ENCODE data around the gene PSMG4.
A peak's percentile ranks its signal among the peaks of the same experiment; 100 is the strongest.
"Not testable (repeated sequence)": the region's sequence is repeated elsewhere in the genome, so short reads cannot be mapped to it uniquely, and the experiment has no call there.

PSMG4 gene

DNA sequence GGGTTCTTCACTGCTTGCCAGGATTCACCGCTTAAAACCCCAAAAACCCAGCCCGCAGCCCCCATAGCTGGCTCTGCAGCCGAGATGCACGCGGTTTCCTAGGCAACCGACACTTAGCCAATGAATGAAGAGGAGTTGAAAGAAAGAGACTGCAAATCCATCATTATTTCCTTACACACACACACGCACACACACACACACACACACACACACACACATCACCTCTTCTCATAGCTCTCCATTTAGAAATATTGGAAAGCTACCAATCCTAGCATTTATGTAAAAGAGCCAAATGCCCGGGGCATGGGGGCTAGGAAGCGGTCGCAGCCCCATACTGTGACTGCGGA, 27.9 kb upstream of the PSMG4 start:
- peak; percentile 69 to 72 for DNase-seq

DNA sequence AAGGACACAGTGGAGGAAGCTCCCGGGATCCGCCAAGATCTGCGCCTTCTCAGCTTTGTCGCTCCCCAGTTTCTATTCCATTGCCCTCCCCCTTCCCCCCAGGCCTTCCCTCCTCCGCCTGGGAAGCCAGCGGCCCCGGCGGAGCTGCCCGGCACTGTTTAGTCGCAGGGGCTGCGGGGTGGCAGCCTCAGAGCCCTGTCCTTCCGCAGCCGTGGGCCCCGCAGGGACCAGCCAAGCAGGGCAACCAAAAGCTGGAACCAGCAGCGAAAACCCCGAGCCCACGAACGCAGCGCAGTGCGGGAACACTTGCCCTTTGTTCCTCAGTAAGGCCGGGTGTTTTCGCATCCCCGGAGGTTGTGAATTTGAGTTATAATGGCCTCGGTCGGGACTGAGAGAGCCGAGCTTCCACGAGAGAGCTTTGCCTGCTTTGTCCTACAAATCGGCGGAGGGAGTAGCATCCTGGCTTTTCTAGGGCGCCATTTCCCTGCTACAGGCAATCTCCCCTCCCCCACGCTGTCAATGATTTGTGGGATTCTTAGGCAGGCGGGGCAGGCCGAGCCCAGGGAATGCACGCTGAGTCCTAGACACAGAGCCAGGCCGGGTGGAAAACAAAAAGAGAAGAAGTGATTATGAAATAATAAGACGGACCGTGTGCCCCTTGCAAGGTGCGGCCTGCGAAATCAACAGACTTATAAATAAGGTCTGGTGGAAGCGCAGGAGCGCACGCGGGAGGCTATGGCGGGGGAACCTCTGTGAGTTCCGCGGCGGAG, 27.3 kb upstream of the PSMG4 start:
- DNase-seq = peak; percentile 76 to 83

DNA sequence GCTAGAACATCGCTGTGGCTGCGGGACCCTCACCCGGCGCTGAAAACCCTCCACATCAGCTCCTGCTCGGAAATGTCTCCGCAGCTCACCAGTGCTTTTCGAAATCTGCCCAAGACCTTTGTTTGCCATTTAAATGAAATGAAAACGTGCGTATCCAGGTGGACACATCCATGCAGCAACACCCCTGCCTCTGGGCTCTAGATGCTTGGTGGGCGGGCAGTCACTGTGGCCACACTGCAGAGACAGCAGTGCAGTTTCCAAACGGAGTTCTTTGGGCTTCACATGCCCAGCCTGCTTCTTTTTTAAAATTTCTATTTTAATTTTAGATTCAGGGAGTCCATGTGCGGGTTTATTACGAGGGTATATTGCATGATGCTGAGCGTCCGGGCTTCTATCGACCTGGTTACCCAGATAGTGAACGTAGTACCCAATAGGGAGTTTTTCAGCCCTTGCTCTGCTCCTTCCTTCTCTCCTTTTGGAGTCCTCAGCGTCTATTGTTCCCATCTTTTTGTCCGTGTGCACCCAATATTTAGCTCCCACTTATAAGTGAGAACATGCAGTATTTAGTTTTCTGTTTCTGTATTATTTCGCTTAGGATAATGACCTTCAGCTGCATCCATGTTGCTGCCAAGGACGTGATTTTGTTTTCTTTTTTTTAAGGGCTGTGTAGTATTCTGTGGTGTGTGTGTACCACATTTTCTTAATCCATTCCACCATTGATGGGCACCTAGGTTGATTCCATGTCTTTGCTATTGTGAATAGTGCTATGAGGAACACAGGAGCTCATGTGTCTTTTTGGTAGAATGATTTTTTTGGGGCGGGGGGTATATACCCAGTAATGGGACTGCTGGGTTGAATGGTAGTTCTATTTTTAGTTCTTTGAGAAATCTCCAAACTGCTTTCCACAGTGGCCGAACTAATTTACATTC, 26.5 kb upstream of the PSMG4 start:
- peak in 1 of 2 experiments; percentile 74 for DNase-seq

DNA sequence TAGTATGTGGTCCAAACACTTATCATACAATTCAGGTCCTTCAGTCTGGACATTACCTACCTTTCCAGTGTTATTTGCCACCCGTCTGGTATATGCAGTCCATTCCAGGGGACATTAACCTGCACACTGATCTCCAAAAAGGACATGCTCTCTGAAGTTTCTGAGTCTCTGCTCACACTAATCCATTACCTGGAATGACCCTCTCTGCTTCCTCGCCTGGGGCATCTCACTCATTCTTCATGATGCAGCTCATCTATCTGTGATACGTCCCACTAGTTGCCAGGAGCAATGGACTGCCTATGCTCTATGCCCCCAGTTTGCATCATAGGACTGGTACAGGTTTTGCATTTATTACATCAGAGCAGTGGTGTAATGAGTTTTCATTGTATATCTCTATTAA, 25.4 kb upstream of the PSMG4 start:
- DNase-seq = no peak

DNA sequence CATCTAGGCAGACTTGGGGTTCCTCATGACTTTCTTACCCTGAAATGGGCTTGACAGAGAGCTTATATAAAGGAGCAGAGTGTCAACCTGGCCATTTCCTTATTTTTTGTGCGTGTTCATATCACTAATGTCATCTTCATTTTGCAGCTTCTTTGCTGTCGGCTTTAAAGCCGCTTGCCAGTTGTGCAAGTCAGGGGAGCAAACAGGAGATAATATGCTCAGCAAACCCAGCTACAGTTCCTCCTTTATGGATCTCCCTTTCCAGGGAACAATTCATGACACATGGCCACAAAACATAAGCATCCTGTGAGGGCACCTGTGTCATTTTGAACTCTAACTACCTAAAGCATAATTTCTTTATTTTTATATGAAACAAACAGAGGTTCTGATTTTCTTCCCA, 24.8 kb upstream of the PSMG4 start:
- no peak for DNase-seq

DNA sequence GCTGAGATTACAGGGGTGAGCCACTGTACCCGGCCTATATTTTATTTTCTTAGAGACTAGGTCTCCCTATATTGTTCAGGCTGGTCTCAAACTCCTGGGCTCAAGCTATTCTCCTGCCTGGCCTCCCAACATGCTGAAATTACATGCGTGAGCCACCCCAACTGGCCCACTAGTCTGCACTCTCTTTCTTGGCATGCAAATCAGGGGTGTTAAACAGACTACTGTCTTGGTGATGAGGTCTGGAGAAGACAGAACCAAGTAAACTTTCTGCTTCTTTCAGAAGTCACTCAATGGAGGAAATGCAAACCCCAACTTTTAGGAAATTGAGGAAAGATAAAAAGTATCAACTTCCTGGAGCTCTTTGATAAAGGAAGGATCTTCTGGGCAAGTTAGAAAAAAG, 23.3 kb upstream of the PSMG4 start:
- no peak for DNase-seq

DNA sequence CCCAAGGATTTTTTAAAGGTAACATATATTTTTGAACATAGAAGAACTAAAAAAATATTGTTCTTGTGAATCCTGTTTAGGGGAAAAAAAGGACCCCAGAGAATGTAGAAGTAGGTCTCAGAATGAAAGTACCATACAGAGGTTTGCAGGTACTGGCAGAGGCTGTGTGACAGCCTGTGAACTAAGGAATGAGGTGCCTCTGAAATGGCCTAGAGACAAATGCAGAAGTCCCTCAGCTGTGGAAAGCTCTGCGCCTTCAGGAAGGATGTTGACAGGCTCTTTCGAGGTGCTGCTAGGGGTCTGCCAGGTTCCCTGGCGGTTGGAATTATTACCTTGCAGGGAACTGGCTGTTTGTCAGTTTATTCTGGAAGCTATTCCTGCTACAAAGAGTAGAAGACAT, 22.7 kb upstream of the PSMG4 start:
- DNase-seq = no peak

DNA sequence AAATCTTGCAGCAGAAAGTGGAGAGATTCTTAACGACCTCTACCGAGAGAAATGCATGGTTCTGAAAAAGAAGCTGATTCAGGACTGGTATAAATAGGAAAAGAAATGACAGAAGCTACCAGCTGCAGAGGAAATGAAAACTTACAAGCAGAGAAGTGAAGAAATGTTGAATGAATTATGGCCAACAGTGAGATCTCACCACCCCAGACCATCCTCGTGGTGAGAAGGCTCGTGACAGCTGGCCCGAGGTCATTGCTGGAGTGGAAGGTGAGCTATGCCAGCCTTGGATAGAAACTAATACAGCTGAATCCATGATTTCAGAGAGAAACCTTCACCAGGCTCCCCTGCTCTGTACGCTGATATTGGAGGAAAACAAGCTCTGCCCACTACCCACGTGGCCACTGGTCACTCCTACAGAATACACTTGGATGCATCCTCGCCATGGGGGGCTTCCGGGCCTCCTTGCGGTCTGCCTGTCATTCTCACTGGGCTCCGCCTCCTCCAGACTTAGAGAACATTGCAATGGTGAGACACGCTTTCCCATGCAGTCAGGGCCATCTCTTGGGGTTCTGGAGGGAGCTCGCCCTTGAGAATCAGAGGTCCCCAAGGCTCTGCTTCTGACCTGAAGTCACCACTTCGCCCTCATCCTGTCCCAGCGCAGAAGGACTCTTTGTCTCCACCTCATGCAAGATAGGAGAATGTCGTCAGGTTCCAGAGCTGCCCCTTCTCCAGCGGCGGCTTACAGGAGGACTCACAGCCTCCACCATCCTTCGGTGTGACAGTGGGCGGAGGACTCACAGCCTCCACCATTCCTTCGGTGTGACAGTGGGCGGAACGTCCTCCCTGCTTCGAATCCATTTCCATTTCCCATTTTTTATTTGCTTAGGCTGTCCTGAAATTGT, 20.7 kb upstream of the PSMG4 start:
- DNase-seq = no peak

DNA sequence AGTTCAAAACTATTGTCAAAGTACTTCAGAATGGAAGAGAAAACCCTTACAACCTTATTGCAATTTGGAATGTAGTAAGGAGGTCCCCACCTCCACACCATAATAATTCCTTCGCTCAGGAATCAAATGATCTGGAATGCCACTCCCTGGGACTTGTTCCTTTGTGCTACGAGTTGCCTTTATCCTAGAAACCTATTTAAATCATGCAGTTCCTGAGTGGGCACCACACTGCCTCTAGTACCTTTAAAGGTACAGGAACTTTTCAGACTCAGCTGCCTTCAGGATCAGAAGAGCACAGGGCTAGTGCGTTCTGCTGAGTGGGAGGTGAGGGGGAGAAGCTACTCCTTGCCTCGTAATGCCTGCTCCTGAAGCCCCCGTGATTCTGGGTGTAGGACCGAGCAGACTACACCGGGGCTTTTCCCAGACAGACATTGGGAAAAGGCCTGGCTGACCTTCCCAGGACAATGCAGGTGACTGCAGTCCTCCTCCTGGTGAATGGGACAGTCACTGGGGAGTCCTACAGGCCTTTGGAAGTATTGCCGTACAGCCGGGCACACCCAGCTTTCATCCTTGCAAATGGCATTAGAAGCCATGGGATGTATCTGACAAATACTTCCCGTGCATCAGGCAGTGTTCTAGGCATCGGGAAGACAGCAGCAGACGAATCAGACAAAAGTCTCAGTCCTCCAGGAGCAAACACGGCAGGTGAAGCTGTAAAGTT, 19.5 kb upstream of the PSMG4 start:
- DNase-seq = no peak

DNA sequence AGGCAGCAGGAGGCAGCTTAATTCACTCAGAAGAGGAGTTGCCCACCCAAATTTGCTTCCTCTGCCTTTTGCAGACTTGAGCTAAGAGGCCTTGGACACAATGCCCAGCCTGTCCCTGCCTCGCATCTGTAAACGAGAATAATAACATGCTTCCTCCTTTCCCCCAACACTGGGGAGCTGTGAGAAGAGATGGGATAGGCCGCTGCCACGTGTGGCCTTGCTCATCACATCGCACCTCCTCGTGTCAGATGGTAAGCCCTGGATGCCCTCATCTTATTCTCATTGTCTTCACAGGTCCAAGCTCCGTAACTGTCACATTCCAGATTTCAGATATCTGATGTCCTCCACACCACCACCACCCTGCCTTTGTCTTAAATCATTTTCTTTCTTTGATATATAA, 18.2 kb upstream of the PSMG4 start:
- no peak for DNase-seq

DNA sequence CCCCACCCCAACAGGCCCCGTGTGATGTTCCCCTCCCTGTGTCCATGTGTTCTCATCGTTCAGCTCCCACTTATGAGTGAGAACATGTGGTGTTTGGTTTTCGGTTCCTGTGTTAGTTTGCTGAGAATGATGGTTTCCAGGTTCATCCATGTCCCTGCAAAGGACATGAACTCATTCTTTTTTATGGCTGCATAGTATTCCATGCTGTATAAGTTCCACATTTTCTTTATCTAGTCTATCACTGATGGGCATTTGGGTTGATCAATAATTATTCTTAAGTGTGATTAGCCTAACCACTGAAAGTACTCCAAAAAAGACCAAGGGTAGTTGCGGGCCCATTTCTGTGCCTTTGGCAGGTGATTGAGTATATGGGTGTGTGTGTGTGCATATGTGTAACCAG, 17.0 kb upstream of the PSMG4 start:
- DNase-seq = not testable (repeated sequence)

DNA sequence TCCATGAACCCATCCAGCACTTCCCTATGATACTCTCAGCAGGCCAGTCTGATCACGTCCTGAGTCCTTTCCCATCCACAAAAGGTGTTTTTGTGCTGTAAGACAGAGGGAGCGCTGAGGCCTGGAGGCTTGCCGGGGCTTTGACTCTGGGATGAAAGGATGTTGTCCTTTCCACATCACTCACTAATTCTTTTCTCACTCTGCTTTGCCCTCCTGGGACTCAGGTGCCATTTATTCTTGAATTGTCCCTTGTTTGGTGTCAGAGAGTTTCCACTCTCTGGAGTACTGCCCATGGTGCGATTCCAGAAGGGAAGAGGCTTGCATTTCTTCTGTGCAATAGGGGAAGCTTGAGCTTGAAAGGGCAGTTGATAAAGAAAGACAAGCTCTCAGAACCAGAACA, 16.0 kb upstream of the PSMG4 start:
- DNase-seq = no peak

DNA sequence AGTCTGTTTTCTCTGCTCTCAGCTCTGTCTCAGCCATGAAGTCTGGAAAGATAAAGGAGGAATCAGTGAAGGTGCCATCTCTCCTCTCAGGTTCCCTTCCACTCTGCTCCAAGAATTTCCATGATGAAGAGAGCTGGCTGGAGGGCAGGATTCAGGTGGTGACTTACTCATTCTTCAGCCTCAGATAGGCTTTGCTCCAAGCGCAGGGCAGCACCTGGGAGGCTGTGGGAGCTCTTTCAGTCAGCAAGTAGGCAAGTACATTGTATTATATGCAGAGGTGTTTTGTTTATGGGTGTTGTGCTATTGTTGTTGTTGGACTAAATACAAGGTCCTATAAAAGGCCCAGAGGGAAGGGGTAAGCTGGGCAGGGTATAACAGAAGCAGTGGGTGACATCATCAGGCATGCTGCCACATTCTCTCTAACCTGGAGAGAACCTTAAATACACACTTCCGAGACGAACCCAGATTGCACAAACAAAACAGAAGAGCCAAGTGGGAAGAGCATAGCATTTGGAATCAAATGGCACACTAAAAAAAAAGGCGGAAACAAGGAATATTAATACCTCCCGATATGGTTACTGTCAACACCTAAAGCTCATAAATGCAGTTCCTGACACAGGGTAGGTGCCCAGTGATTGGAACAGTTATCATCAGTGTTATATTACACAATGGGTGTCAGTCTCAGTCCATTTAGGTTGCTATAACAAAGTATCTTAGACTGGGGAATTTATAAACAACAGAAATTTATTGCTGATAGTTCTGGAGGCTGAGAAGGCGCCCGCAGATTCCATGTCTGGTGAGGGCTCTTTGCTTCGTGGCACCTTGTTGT, 14.5 kb upstream of the PSMG4 start:
- DNase-seq = no peak

DNA sequence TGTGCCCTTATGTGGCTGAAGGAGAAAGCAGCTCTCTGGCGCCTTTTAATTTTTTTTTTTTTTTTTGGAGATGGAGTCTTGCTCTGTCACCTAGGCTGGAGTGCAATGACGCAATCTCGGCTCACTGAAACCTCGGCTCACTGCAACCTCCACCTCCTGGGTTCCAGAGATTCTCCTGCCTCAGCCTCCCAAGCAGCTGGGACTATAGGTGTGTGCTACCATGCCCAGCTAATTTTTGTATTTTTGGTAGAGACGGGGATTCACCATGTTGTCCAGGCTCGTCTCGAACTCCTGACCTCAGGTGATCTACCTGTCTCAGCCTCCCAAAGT, 13.9 kb upstream of the PSMG4 start:
- not testable (repeated sequence) for DNase-seq

DNA sequence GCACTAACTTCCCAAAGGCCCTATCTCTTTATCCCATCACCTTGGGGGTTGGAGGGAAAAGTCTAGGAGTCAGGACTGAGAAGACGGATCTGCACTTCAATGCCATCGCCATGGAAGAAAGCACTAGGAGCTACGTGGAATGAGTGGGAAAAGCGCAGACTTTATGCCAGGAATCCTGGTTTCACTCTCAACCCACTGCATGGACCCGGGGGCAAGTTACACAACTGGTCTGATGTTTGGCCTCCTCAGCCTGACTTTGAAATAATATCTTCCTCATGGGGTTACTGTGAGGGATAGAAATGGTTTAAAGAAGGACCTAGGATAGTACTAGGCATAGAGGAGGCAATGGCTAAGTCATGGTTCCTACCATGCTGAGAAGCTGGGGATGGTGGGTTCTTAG, 13.5 kb upstream of the PSMG4 start:
- DNase-seq = no peak

DNA sequence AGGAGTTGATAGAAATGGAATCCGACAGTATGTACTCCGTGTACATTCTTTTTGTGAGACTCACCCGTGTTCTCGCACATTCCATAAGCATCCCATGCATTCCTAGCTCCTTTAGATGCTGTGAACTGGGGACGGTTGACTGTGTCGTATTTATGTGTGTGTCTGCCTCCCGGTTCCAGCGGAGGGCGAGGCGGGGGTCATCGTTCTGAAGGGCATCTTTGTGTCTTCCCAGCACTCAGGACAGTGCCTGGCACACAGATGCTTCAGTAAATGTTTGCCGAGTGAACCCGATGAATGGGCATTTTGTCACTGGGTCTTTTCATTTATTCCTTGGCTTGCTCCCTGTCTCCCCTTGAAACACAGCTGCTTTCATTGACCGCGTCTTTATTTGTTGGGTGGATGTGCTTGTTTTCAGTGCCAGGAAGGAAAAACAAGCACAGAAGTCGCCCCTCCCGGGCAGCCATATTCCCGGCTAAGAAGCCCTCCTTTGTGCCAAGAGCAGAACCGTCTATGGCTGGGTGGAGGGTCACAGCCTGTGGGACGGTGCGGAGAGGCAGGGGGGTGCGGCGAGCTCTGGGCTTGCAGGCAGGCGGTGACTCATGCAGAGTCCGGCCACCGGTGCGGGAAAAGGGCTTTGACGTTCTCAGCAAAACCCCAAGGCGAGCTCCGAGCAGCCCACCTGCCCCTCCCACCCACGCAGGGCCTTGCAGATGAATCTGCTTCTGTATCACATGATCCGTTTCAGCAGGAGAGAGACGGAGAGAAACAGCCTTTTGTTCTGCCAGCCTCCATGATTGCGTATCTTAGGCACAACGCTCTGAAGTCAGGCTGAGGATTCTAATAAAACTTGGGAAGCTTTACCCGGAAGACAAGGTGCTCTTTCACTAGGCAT, 11.2 kb upstream of the PSMG4 start:
- no peak for DNase-seq

DNA sequence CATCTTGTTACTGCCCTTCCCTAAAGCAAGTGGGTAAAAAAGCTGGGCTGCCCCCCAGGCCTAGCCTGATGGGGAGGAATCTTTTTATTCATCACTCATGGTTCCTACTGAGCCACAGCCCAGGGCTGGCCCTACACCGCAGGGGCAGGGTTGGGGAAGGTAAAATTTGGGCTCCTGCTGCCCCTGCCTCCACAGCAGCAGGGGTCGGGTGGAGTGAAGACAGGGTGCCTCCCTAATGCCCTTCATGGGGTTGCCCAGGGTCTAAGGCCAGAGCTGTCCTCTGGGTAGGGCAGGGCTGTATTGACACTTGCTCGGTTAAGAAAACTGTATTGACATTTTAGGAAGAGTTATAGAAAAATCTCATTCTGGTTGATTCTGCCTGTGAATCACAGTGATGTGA, 8.9 kb upstream of the PSMG4 start:
- no peak for DNase-seq

DNA sequence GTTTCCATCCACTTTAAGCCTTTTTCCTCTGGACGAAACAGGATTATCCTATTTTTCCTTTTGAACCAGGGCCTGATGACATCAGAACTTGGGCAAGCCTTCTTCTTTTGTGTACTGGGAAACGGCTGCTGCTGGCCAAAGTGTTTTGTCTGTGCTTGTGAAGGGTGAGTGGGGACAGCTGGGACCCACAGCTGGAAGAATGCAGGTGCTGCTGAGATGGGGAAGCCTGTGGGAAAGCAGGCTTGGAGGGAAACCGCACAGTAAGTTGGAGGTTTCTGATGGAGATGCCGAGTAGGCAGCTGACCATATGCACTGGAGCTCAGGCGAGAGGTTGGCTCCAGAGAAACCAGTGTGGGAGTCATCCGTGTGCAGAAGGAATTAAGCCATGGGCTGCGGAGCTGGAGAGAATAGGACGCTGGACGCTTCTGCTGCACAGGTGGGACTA, 8.5 kb upstream of the PSMG4 start:
- DNase-seq = peak in 1 of 2 experiments; percentile 10

DNA sequence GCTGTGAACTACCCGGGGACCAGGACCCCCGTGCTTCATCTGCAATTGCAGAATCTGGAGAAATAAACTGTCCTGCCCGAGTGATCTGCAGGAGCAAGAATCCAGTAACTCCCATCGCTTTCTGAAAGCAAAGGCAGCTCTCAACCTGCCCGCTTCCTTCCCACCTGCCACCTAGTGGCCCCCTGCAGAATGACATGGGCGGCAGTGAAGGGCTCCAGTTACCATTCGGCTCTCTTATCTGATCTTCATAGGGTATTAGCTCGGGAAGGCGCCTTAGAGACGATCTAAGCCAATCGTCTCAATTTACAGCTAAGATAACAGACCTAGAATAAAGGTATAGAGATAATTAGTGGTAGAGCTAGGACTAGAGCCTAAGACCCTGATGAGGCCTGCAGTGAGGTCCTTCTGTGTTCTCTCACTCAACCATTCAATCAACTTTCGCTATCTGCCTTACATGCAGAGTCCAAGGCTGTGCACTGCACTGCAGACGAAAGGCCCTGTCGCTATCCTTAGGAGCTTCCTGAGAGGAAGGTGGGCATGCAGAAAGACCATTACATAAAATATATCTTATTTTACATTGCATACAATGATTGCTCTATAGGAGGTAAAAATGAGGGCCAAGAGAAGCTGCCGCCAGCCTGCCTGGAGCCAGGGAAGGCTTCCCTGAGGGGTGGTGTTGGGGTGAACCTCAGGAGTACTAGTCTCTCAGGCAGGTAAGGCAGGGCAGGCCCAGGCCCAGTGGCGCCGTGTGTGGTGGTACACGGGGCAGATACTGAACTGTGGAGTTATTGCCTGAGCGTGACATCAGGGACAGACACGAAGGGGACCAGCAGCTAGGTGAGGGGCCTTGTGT, 7.1 kb upstream of the PSMG4 start:
- DNase-seq = peak; percentile 68 to 84

DNA sequence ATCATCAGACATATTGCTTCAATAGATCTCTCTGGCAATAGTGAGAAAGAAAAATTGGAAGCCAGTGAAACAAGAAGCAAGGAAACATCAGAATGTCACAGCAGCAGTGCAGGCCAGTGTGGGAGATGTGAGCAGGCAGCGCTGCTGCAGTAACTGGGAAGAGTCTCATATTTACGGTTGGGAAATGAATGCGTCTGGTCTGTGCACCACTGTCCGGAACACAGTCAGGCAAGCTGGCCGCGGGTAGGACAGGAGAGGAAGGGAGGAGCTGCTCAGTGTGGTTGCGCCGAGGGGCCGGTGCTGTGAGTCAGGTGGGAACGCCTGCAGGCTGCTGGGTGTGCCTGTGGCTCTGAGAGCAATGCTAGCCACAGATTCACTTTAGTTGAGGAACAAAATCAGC, 6.4 kb upstream of the PSMG4 start:
- no peak for DNase-seq
